Activated naive CD4-positive, alpha-beta T cell (primary cell): Measurements from ENCODE around the gene C16orf74.

Source experiments
- DNase-seq, 4 experiments: peaks; one replicate each; lab custom pipeline; 2025; lab: John Stamatoyannopoulos, UW

C16orf74 gene

GRCh38 chr16:85717393-85718152 lies 33.3 kb downstream of the C16orf74 start:
- peak in 3 of 4 experiments; percentile 6 to 29 (median 12) for DNase-seq

GRCh38 chr16:85716680-85717038 lies 34.2 kb downstream of the C16orf74 start:
- no peak for DNase-seq

GRCh38 chr16:85716022-85716679 lies 34.7 kb downstream of the C16orf74 start:
- no peak for DNase-seq

DNA sequence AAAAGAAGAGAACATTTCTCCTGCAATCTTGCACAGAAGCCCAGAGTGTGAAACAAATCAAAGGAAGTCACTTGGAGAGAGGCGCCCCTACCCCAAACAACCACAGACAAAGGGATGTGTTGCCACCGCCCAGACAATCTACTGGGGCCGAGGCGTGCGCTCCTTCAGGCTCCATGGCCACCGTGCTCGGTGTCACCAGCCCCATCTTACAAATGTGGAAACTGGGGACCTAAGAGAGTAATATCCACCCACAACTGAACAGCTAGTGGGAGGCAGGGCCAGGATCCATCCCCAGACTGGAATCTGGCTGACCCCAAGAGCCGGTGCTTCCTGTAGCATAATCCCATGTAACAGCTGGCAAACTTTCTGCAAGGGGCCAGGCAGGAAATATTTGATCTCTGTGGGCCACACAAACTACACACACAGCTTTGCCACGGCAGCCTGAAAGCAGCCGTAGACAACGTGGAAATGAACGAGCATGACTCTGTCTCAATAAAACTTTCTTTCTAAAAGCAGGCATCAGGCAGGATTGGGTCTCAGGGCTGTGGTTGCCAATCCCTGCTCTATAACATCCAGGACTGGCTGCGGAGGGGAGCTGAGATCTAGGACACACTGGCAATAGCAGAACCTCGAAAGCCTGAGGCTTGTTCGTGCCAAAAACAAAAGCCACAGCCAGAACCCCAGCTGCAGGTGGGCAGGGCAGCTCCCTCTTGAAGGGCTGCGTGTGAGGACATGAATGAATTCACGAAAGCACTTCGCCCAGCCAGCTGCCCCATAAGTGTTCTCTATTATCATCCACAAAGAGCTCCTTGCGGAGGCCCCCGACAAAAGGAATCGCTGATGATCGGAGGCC lies 35.5 kb downstream of the C16orf74 start:
- no peak for DNase-seq

GRCh38 chr16:85712801-85713200 lies 38.1 kb downstream of the C16orf74 start:
- no peak for DNase-seq

- no peak for DNase-seq
Measured at GRCh38 chr16:85711982-85712587, 38.8 kb downstream of the C16orf74 start.

- DNase-seq = no peak
Measured at GRCh38 chr16:85710732-85711131, 40.2 kb downstream of the C16orf74 start.

DNA sequence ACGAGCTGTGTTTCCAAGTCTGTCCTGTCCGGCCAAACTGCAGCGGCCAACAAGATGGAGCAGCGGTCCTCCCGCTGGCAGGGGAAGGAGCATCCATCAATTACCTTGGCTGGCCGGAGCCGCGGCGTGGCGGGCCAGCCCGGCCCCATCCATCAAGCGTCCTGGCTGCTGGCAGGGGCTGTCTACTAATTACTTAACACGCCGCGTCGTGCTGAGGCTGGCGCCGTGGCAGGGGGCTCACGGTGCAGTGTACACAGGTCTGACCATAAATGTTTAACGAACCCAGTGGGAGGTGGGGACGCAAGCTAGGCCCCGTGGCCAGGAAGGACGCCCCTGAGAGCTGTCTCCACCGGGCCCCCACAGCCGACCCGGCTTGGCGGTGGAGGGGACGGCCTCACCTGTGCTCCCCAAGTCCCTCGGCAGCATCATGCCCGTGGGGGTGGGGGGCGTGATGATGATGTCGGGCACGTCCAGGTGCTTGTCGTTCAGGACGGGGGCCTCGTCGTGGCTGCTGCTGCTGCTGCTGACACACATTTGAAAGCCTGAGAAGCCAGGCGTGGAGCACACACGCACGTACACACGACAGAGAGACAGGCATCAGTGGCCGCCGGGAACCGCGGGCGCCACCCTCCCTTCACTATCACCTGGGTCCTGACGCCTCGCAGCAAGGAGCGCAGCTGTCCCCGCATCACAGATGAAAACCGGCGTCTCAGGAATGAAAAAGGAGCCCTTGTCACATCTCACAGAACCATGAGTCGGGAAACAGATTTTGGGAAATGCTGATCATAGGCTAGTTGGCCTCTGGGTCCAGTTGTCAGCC lies 40.9 kb downstream of the C16orf74 start:
- DNase-seq = no peak

GRCh38 chr16:85708338-85708737 lies 42.6 kb downstream of the C16orf74 start:
- DNase-seq = no peak

- no peak for DNase-seq
Measured at GRCh38 chr16:85707528-85708095, 43.3 kb downstream of the C16orf74 start.

DNA sequence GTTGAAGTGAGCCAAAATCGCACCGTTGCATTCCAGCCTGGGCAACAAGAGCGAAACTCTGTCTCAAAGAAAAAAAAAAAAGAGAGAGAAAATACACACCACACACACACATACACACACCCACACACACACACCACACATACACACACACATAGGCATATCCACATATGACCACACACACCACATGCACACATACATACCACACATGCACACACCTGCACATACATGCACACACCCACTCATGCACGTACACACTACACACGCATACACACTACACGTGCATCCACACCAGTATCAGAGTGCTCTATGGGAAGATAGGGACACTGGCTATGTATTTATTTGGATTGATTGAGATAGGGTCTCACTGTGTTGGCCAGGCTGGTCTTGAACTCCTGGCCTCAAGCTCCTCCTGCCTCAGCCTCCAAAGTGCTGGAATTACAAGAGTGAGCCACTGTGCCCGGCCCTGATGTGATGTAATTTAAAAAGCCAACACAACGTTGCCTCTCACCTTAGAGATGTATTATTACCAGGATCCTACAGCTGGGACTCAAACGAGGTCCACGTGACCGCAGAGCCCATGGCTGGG lies 44.4 kb downstream of the C16orf74 start:
- DNase-seq = no peak

DNA sequence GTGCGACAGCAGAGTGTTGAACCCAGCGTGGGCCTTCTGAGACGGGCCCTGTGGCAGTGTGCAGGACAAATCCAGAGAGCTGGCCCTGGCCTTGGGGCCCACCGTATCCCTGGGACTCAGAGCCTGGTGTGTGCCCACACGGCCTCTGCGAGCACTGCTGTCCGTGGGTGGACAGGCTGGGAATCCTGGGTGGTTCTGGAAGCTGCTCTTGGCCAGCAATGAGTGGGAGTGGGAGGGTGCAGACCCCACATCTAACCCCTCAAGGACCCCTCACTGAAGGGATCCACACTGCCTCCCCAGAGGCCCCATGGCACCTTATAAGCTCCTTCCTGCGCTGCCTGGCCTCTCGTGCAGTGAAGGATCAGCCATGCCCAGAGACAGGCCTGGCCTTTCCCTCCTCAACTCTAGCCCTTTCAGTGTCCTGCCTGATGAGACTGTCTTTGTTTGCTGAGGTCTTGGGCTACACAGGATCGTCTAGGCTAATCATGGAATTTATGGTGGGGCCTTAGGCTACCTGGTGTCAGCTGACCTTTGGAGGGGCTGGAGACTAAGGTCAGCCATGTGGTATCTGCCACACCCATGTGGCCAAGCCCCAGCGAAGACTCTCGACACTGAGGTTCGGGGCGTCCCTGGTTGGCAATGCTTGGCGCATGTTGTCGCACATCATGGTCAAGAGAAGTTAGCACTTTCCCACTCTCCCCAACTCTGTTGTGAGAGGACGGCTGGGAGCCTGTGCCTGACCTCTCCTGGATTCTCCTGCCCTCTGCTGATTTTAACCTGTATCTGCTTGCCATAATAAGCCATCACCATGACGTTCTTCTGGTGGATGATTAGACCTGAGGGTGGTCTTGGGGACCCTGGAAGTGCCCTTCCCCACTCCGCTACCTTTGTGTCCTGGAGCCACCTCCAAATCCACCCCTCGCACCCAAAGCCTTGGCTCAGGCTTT lies 45.7 kb downstream of the C16orf74 start:
- no peak for DNase-seq

GRCh38 chr16:85704011-85704410 lies 46.9 kb downstream of the C16orf74 start:
- no peak for DNase-seq

DNA sequence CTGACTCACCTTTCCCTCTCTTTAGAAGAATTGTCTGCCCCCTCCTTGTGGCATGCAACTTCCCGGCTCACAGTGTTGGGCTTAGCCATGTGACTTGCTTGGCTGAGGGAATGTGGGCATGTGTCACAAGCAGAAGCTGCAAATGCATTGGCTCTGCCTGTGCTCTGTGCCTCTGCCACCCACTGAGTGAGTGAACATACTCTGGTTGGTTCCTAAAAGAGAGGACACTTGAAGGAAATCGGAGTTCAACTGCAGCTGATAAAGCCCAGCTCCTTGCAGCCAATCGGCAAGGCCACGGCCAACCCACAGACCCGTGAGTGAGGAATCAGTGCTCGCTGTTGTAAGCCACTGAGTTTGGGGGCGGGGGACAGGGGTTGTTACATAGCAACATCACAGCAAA lies 51.3 kb downstream of the C16orf74 start:
- no peak for DNase-seq

GRCh38 chr16:85698935-85699558 lies 51.8 kb downstream of the C16orf74 start:
- no peak for DNase-seq

DNA sequence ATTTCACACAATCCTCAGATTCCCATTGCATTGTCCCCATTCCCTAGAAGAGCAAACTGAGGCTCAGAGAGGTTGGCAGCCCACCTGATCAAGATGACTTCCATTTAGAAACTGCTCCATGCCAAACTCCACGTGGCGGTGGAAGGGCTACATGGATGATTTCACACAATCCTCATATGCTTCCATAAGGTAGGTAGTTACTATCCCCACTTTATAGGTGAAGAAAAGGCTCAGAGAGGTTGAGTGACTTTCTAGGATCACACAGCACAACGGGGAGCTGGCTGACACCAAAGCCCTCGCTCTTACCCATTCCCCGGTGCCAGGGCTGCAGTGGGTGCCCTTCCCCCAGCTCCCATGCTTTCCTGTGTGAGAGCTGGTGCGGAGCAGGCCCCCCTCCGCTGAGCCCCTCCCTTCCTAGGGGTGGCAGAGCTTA lies 52.4 kb downstream of the C16orf74 start:
- DNase-seq = no peak

- no peak for DNase-seq
Measured at GRCh38 chr16:85697431-85697830, 53.5 kb downstream of the C16orf74 start.

DNA sequence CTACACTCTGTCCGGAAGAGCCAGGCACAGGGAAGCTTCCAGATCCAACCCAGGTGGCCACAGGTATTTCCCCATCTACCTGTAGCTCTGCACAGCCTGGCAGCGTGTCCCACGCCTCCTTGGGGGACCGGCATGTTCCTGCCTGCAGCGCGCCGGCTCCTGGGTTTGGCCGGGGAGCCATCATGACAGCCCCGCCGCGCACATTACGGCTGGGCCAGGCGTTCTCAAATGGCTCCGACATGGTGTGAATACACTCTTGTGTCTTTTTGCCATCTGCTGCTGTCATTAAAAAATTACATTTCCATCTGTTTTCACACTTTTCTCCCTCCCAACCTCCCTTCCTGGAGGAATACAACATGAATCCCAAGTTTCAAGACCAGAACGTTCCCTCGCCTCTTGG lies 54.1 kb downstream of the C16orf74 start:
- no peak for DNase-seq
